Ascending aorta (tissue), 2 donors: Measurements from ENCODE around the gene SSB. TPM values are rescaled to one million over a fixed set of nuclear protein-coding genes. Genes with fewer than 3 reads are reported as not detected.

Experiments
- DNase-seq, 2 donors: peaks; one replicate each; pipeline ENCODE4 v3.0.0-alpha.2; 2019; ENCODE audit warnings: low spot score in 2 of 2
- H3K27ac ChIP-seq, 2 donors: fragments of 200-600 bp; sonication (generic); one replicate each; pipeline ENCODE4 v1.5.1; 2016 to 2017; ENCODE audit warnings: mild to moderate bottlenecking in 1 of 2
- H3K27me3 ChIP-seq: fragments of 200-600 bp; sonication (generic); one replicate; pipeline ENCODE4 v1.5.1; 2017
- H3K36me3 ChIP-seq, 2 donors: fragments of 200-600 bp; sonication (generic); one replicate each; pipeline ENCODE4 v1.5.1; 2016
- H3K4me1 ChIP-seq, 2 donors: fragments of 200-600 bp; sonication (generic); one replicate each; pipeline ENCODE4 v1.5.1; 2016 to 2017; ENCODE audit warnings: mild to moderate bottlenecking in 1 of 2
- H3K4me3 ChIP-seq, 2 donors: fragments of 200-600 bp; sonication (generic); one replicate each; pipeline ENCODE4 v1.5.1; 2016 to 2017; ENCODE audit warnings: mild to moderate bottlenecking in 1 of 2
- H3K9me3 ChIP-seq, 2 donors: fragments of 200-600 bp; sonication (generic); one replicate each; pipeline ENCODE4 v1.5.1; 2016
- CTCF ChIP-seq, 3 experiments: fragments of 200-600 bp in 2 of 3; fragments of 450-650 bp in 1 of 3; sonication (generic) in 2 of 3; IDR thresholded peaks; one replicate each; pipeline ENCODE4 v1.5.1; 2016 to 2019; ENCODE audit warnings: antibody characterized with exemption in 3 of 3, mild to moderate bottlenecking in 1 of 3, moderate library complexity in 1 of 3
- intact Hi-C: fragments of 100-400 bp; cut with DNase I; formaldehyde crosslinking; loops from one replicate; pipeline ENCODE4 v1.15.1; 2023
- total RNA-seq: library from RNA; depleted of rRNA; stranded (reverse); fragments of >200 nt; gene quantifications from one replicate; pipeline ENCODE4 v1.1.0, GENCODE V29; 2016

SSB gene
- total RNA-seq, 1 donor from 2014 or later = 42.6 TPM

GRCh38 chr2:169782513-169782912 is 16.2 kb upstream of the SSB start:
- Histone ChIP-seq H3K9me3 (no peaks in the 10 kb centered on the region), H3K4me3 (no peak overlapping the region), H3K27me3 (no peaks in the 10 kb centered on the region), H3K4me1 (no peaks in the 10 kb centered on the region), H3K36me3 (no peaks in the 10 kb centered on the region), H3K27ac (no peak overlapping the region)
- DNase-seq = no peak
- intact Hi-C loops = no loop called here
- TF ChIP-seq CTCF (IDR thresholded peaks at IDR 0.05) = no peak

- no peak for TF ChIP-seq CTCF (IDR thresholded peaks at IDR 0.05)
- H3K27ac ChIP-seq = no peak overlapping the region
- intact Hi-C loops = no loop called here
- H3K4me3 ChIP-seq = no peak overlapping the region
- H3K9me3 ChIP-seq = no peaks in the 10 kb centered on the region
- H3K36me3 ChIP-seq = no peaks in the 10 kb centered on the region
- no peak for DNase-seq
- H3K27me3 ChIP-seq = no peaks in the 10 kb centered on the region
- no peaks in the 10 kb centered on the region for H3K4me1 ChIP-seq
These were observed 8.1 kb upstream of the SSB start for GRCh38 chr2:169790581-169790980.

GRCh38 chr2:169795181-169795580 is 3.5 kb upstream of the SSB start:
- no peaks in the 10 kb centered on the region for H3K27me3 ChIP-seq
- no peak for TF ChIP-seq CTCF (IDR thresholded peaks at IDR 0.05)
- intact Hi-C loops = no loop called here
- DNase-seq = no peak
- H3K36me3 ChIP-seq = no peaks in the 10 kb centered on the region
- H3K4me3 ChIP-seq = no peak overlapping the region
- no peaks in the 10 kb centered on the region for H3K9me3 ChIP-seq
- H3K27ac ChIP-seq = no peak overlapping the region
- peaks cover 0 to 5% of the 10 kb centered on the region in 2 donors for H3K4me1 ChIP-seq

- no peak for TF ChIP-seq CTCF (IDR thresholded peaks at IDR 0.05)
- Histone ChIP-seq H3K9me3 (no peaks in the 10 kb centered on the region), H3K4me1 (peaks cover 0 to 8% of the 10 kb centered on the region in 2 donors), H3K27me3 (no peaks in the 10 kb centered on the region), H3K36me3 (peaks cover under 1 to 3% of the 10 kb centered on the region in 2 donors), H3K27ac (no peak overlapping the region), H3K4me3 (no peak overlapping the region)
- DNase-seq = no peak
- intact Hi-C loops = no loop called here
These were observed 2.2 kb upstream of the SSB start for GRCh38 chr2:169796441-169796840.

- peaks cover 9 to 11% of the 10 kb centered on the region in 2 donors for H3K36me3 ChIP-seq
- intact Hi-C loops = no loop called here
These were observed 1.1 kb upstream of the SSB start for GRCh38 chr2:169797601-169798000.

More at GRCh38 chr2:169797601-169798000, 1.1 kb upstream of the SSB start:
- Histone ChIP-seq H3K9me3 (no peaks in the 10 kb centered on the region), H3K27me3 (no peaks in the 10 kb centered on the region), H3K4me3 (no peak overlapping the region), H3K4me1 (peaks cover 0 to 11% of the 10 kb centered on the region in 2 donors), H3K27ac (no peak overlapping the region)
- no peak for TF ChIP-seq CTCF (IDR thresholded peaks at IDR 0.05)
- DNase-seq = no peak
